Measurements from ENCODE around the gene RAD51B.

Gene RAD51B

GRCh38 chr14:68384881-68385280 lies 565.3 kb downstream of the RAD51B start:
- no peak overlapping the region for H3K4me3 ChIP-seq (ENCODE audit: low read depth, low read length)
- TF ChIP-seq, protein P1, sequence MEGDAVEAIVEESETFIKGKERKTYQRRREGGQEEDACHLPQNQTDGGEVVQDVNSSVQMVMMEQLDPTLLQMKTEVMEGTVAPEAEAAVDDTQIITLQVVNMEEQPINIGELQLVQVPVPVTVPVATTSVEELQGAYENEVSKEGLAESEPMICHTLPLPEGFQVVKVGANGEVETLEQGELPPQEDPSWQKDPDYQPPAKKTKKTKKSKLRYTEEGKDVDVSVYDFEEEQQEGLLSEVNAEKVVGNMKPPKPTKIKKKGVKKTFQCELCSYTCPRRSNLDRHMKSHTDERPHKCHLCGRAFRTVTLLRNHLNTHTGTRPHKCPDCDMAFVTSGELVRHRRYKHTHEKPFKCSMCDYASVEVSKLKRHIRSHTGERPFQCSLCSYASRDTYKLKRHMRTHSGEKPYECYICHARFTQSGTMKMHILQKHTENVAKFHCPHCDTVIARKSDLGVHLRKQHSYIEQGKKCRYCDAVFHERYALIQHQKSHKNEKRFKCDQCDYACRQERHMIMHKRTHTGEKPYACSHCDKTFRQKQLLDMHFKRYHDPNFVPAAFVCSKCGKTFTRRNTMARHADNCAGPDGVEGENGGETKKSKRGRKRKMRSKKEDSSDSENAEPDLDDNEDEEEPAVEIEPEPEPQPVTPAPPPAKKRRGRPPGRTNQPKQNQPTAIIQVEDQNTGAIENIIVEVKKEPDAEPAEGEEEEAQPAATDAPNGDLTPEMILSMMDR (IDR thresholded peaks at IDR 0.05; ENCODE audit: borderline replicate concordance, insufficient read depth, low read depth, low read length) = no peak

GRCh38 chr14:68386446-68386845 lies 566.9 kb downstream of the RAD51B start:
- no peak overlapping the region for H3K4me3 ChIP-seq (ENCODE audit: low read depth, low read length)
- TF ChIP-seq, protein P1 (IDR thresholded peaks at IDR 0.05; ENCODE audit: borderline replicate concordance, insufficient read depth, low read depth, low read length) = no peak

DNA sequence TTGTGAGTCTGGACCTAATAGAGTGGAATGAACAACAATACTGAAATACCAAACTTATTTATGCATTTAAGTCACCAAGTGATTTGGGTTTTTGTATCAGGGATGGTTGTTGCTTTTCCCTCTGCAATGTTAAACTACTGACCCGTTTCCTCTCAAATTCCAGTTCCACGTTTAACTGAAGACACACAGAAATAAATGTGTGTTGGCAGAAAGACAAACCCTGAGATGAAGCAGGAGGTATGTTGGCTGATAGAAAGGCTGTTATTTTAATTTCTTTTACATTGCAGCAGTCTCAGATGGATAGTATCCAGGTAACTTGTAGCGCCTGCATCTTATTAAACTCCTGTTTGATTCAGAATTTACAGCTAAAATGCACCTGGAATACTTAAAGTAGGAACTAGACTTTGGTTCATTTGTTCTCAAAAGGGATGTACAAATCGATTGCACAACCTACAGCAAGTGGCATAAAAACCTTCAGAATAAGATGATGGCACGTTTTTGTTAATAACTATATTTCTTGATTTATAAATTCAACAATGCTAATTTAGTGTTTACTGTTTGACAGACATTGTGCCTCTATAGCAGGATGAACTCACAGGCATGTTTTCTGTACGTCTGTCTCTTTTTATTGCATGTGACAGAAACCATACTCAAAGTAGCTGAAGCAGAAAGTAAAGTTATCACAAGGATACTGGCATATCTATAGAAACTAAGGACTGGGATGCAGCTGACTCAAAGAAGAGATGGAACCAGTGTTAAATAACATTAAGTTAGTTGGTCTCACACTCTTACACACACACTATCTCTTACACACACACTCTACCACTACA lies 567.6 kb downstream of the RAD51B start:
- no peak overlapping the region for H3K4me3 ChIP-seq (ENCODE audit: low read depth, low read length)
- TF ChIP-seq, protein P1 (IDR thresholded peaks at IDR 0.05; ENCODE audit: borderline replicate concordance, insufficient read depth, low read depth, low read length) = no peak

- TF ChIP-seq, protein P1 (IDR thresholded peaks at IDR 0.05; ENCODE audit: borderline replicate concordance, insufficient read depth, low read depth, low read length) = no peak
- H3K4me3 ChIP-seq (ENCODE audit: low read depth, low read length) = no peak overlapping the region
These were observed 570.4 kb downstream of the RAD51B start for GRCh38 chr14:68389943-68390342.

DNA sequence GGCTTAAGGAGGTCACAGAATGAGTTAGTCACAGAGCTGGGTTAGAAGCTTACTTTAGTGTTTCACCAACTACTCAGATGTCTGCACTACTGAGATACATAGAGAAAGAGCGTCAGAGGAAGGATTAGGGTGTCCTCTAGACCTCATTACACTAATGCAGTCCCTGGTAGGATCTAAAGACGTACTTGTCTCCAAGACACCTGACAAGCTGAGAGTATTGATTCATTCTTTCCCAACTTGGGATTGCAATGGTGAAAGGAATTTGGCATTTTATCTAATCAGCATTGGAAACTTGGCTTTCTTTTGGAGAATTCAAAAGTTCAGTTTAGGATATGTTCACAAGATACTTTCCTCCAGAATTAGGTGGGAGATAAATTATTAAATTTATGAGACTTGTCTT lies 571.2 kb downstream of the RAD51B start:
- H3K4me3 ChIP-seq (ENCODE audit: low read depth, low read length) = no peak overlapping the region
- TF ChIP-seq, protein P1 (IDR thresholded peaks at IDR 0.05; ENCODE audit: borderline replicate concordance, insufficient read depth, low read depth, low read length) = no peak

DNA sequence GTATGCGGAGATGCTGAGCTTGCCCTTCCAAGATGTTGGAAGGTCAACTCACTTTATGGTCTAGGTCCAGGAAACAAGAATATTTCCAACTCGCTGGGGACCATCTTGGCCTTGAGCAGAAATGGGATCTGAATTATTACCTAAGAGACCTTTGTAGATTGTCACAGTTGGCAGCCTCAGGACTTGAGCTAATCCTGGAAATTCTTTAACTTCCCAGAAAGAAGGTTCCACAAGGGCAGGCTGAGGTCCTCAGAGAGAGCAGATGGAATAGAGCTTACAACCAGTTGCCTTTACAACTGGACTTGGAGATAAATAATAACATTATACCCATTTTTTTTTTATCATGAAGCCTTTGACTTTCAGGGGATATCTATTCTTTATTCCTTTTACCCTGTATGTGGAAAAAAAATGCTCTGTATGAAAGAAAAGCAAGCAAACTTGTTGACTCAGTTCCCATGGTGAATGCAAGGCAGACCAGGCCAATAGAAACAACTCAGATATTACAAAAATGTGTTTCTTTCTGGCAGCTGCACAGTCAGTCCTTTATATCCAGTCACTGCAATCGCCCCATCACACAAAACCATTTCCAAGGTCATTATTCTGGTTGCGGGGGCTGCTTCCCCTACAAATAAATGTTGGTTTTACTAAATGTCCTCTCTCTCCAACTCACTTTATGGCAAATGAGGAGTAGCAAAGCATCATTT lies 571.9 kb downstream of the RAD51B start:
- TF ChIP-seq, protein P1 (IDR thresholded peaks at IDR 0.05; ENCODE audit: borderline replicate concordance, insufficient read depth, low read depth, low read length) = no peak
- no peak overlapping the region for H3K4me3 ChIP-seq (ENCODE audit: low read depth, low read length)
